Measurements from ENCODE around the gene IHH. TPM values are rescaled to one million over a fixed set of nuclear protein-coding genes. Genes with fewer than 3 reads are reported as not detected.

IHH gene
- total and polyA plus RNA-seq, 2 experiments from 2014 or later: 23.0 to 36.3 TPM

DNA sequence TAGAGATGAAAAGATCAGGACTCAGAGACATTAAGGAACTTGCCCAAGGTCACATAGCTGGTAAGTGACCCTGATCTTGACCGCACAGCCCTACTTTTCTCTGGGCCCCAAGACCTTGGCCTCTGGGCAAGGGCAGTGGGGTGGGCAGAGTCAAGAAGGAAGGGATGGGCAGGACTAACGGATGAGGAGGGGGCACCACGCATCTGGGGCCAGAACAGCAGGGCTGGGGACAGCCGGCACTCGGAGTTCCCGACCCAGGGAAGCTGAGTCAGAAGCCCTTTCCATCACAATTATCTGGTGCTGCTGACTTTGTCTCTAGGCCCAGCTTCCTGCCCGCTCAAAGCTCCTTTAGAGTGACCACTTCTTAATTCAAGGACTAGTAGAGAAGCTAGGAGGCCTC, 33.8 kb downstream of the IHH start:
- Histone ChIP-seq H3K4me2 (no peak overlapping the region), H3K4me3 (no peak overlapping the region), H2AFZ (no peak overlapping the region), H3K9me3 (ENCODE audit: low read depth) (no peaks in the 10 kb centered on the region), H3K9me2 (replicated peaks; ENCODE audit: insufficient read depth) (no peaks in the 10 kb centered on the region), H3K79me2 (no peaks in the 10 kb centered on the region), H3K27me3 (no peaks in the 10 kb centered on the region), H4K20me1 (ENCODE audit: insufficient read depth, poor library complexity, severe bottlenecking) (no peaks in the 10 kb centered on the region), H3K36me3 (replicated peaks; ENCODE audit: insufficient read depth, low read depth) (no peaks in the 10 kb centered on the region), H3K4me1 (ENCODE audit: insufficient read depth) (no peaks in the 10 kb centered on the region), H3K27ac (no peak overlapping the region)
- TF ChIP-seq CTCF (IDR thresholded peaks at IDR 0.05; ENCODE audit: poor library complexity) (no peak), EZH2phosphoT487 (IDR thresholded peaks at IDR 0.05; ENCODE audit: low read depth, severe bottlenecking, unreplicated experiment) (no peak), EZH2 (IDR thresholded peaks at IDR 0.05; ENCODE audit: borderline replicate concordance) (no peak)
- 83% methylated on average over 7 of the region's 7 CpGs for WGBS (ENCODE audit: low lambda C conversion rate, missing lambda C conversion rate)
- DNase-seq (ENCODE audit: low spot score): no peak

DNA sequence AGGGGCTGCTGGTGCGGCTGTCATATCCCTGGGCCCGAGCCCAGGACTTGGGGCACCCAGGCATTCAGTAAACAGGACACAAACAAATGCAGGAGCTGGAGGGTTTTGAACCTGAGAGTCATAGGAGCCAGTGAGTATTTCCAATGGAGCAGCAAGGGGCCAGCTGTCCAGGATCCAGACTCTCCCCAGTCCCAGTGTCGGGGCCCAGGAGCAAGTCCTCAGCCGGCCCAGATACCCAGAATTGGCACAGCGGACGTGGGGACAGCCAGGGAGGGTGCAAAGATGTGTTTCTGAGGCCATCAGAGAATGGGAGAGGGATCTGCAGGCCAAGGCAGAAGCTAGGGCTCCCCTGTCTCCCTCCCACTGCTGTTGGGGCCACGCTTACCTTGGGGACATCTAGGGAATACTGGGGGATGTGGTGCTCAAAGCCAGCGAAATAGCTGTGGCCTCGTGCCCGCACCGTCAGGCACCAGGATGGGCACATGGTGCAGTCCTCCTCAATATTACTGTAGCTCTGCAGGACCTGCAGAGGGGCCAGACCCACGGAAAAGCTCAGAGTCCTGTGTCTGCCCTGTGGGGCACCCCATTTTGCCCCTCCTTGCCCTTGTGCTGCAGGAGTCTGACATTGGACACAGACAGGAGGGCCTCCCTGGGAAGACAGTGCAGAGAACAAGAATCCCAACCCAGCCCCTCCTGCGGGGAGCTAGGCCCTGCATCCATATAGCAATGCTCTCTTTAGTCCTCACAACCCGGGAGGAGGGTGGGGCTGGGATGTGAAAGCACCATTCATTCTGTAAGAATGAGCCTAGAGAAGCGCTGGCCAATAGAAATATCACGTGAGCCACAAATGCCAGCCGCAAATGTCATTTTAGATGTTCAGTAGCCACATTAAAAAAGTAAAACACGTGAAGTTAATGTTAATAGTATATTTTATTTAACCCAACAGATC, 34.8 kb downstream of the IHH start:
- H3K27ac ChIP-seq: no peak overlapping the region
- no peaks in the 10 kb centered on the region for H3K27me3 ChIP-seq
- WGBS (ENCODE audit: low lambda C conversion rate, missing lambda C conversion rate): 88% methylated on average over 18 of the region's 18 CpGs
- no peaks in the 10 kb centered on the region for H3K36me3 ChIP-seq (replicated peaks; ENCODE audit: insufficient read depth, low read depth)
- H3K4me1 ChIP-seq (ENCODE audit: insufficient read depth): no peaks in the 10 kb centered on the region
- DNase-seq (ENCODE audit: low spot score): no peak
- no peak overlapping the region for H2AFZ ChIP-seq
- no peak overlapping the region for H3K4me2 ChIP-seq
- H3K79me2 ChIP-seq: no peaks in the 10 kb centered on the region
- no peak overlapping the region for H3K4me3 ChIP-seq
- no peaks in the 10 kb centered on the region for H3K9me3 ChIP-seq (ENCODE audit: low read depth)
- TF ChIP-seq EZH2phosphoT487 (IDR thresholded peaks at IDR 0.05; ENCODE audit: low read depth, severe bottlenecking, unreplicated experiment) (no peak), CTCF (IDR thresholded peaks at IDR 0.05; ENCODE audit: poor library complexity) (no peak), EZH2 (IDR thresholded peaks at IDR 0.05; ENCODE audit: borderline replicate concordance) (no peak)
- H4K20me1 ChIP-seq (ENCODE audit: insufficient read depth, poor library complexity, severe bottlenecking): no peaks in the 10 kb centered on the region
- no peaks in the 10 kb centered on the region for H3K9me2 ChIP-seq (replicated peaks; ENCODE audit: insufficient read depth)

DNA sequence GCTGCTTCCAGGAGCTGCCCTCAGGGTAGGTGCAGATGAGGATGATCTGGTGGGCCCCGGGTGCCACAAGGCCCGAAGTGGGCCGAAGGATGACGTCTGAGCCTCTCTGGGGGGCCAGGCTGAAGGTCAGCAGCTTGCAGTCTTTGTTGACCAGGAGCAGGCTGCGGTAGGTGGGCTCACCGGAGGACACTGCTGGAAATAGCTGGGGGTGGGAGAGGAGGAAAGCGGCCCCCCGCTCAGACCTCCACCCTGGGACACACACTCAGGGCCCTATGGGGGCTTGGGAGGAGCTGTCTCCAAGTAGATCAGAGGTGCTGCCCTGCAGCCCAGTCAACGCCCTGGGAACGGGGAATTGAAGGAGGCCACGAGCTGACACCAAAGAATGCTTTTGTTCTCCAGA, 36.7 kb downstream of the IHH start:
- H4K20me1 ChIP-seq (ENCODE audit: insufficient read depth, poor library complexity, severe bottlenecking): no peaks in the 10 kb centered on the region
- no peak overlapping the region for H2AFZ ChIP-seq
- H3K4me1 ChIP-seq (ENCODE audit: insufficient read depth): no peaks in the 10 kb centered on the region
- no peaks in the 10 kb centered on the region for H3K36me3 ChIP-seq (replicated peaks; ENCODE audit: insufficient read depth, low read depth)
- DNase-seq (ENCODE audit: low spot score): no peak
- WGBS (ENCODE audit: low lambda C conversion rate, missing lambda C conversion rate): 81% methylated on average over 10 of the region's 11 CpGs
- no peak overlapping the region for H3K27ac ChIP-seq
- no peak overlapping the region for H3K4me3 ChIP-seq
- no peak overlapping the region for H3K4me2 ChIP-seq
- no peaks in the 10 kb centered on the region for H3K9me2 ChIP-seq (replicated peaks; ENCODE audit: insufficient read depth)
- H3K9me3 ChIP-seq (ENCODE audit: low read depth): no peaks in the 10 kb centered on the region
- no peaks in the 10 kb centered on the region for H3K79me2 ChIP-seq
- no peak for TF ChIP-seq EZH2 (IDR thresholded peaks at IDR 0.05; ENCODE audit: borderline replicate concordance)
- no peak for TF ChIP-seq EZH2phosphoT487 (IDR thresholded peaks at IDR 0.05; ENCODE audit: low read depth, severe bottlenecking, unreplicated experiment)
- TF ChIP-seq CTCF (IDR thresholded peaks at IDR 0.05; ENCODE audit: poor library complexity): no peak
- H3K27me3 ChIP-seq: no peaks in the 10 kb centered on the region
